ENCODE data around the gene JTB.
"Not testable (repeated sequence)": the region's sequence is repeated elsewhere in the genome, so short reads cannot be mapped to it uniquely, and the experiment has no call there.

JTB gene

GRCh38 chr1:153977250-153978240 lies at the start of gene JTB:
TSS of gene JTB (minus strand) at chr1:153977674. CDS start at chr1:153977252, 422 bp downstream.
- peak in 1 of 2 donors; percentile 66 for DNase-seq (ENCODE audit: low read depth in 2 of 2)

GRCh38 chr1:154019940-154020339 lies 42.5 kb upstream of the JTB start:
- DNase-seq (ENCODE audit: low read depth in 2 of 2): no peak

- no peak for DNase-seq (ENCODE audit: low read depth in 2 of 2)
Observed at GRCh38 chr1:154019269-154019668, 41.8 kb upstream of the JTB start.

GRCh38 chr1:154014154-154014907 lies 36.9 kb upstream of the JTB start:
- no peak for DNase-seq (ENCODE audit: low read depth in 2 of 2)

GRCh38 chr1:154012543-154012942 lies 35.1 kb upstream of the JTB start:
- DNase-seq (ENCODE audit: low read depth in 2 of 2): not testable (repeated sequence)

GRCh38 chr1:154012129-154012528 lies 34.7 kb upstream of the JTB start:
- no peak for DNase-seq (ENCODE audit: low read depth in 2 of 2)

GRCh38 chr1:154006136-154006535 lies 28.7 kb upstream of the JTB start:
- no peak for DNase-seq (ENCODE audit: low read depth in 2 of 2)

GRCh38 chr1:154000420-154000819 lies 22.9 kb upstream of the JTB start:
- DNase-seq (ENCODE audit: low read depth in 2 of 2): no peak

- not testable (repeated sequence) for DNase-seq (ENCODE audit: low read depth in 2 of 2)
Observed at GRCh38 chr1:153996882-153997281, 19.4 kb upstream of the JTB start.

- no peak for DNase-seq (ENCODE audit: low read depth in 2 of 2)
Observed at GRCh38 chr1:153995640-153996039, 18.2 kb upstream of the JTB start.

GRCh38 chr1:153995202-153995601 lies 17.7 kb upstream of the JTB start:
- DNase-seq (ENCODE audit: low read depth in 2 of 2): no peak

GRCh38 chr1:153991806-153992205 lies 14.3 kb upstream of the JTB start:
- no peak for DNase-seq (ENCODE audit: low read depth in 2 of 2)

GRCh38 chr1:153991151-153991630 lies 13.7 kb upstream of the JTB start:
- no peak for DNase-seq (ENCODE audit: low read depth in 2 of 2)

GRCh38 chr1:153990468-153991150 lies 13.1 kb upstream of the JTB start, which contains the start of gene RPS27:
TSS of gene RPS27 (plus strand) at chr1:153990762. CDS start at chr1:153990797, 35 bp downstream.
- DNase-seq (ENCODE audit: low read depth in 2 of 2): peak; percentile 61 to 84

GRCh38 chr1:153987621-153988020 lies 10.1 kb upstream of the JTB start:
- DNase-seq (ENCODE audit: low read depth in 2 of 2): no peak

GRCh38 chr1:153985941-153986761 lies 8.7 kb upstream of the JTB start, which contains the start of gene RAB13:
TSS of gene RAB13 (minus strand) at chr1:153986339. CDS start at chr1:153986236, 103 bp downstream.
- DNase-seq (ENCODE audit: low read depth in 2 of 2): no peak

GRCh38 chr1:153985341-153985912 lies 8.0 kb upstream of the JTB start:
- no peak for DNase-seq (ENCODE audit: low read depth in 2 of 2)

- no peak for DNase-seq (ENCODE audit: low read depth in 2 of 2)
Observed at GRCh38 chr1:153984123-153984894, 6.8 kb upstream of the JTB start.

GRCh38 chr1:153981735-153982134 lies 4.3 kb upstream of the JTB start:
- DNase-seq (ENCODE audit: low read depth in 2 of 2): not testable (repeated sequence)

GRCh38 chr1:153979091-153979490 lies 1.6 kb upstream of the JTB start:
- DNase-seq (ENCODE audit: low read depth in 2 of 2): not testable (repeated sequence)
